ENCODE measurements around the gene ICAM2. TPM values are rescaled to one million over a fixed set of nuclear protein-coding genes. Genes with fewer than 3 reads are reported as not detected.
A peak's percentile ranks its signal among the peaks of the same experiment; 100 is the strongest.

ICAM2 gene
- total and polyA plus RNA-seq, 4 donors: 58.7 to 77.7 (median 62.2) TPM

DNA sequence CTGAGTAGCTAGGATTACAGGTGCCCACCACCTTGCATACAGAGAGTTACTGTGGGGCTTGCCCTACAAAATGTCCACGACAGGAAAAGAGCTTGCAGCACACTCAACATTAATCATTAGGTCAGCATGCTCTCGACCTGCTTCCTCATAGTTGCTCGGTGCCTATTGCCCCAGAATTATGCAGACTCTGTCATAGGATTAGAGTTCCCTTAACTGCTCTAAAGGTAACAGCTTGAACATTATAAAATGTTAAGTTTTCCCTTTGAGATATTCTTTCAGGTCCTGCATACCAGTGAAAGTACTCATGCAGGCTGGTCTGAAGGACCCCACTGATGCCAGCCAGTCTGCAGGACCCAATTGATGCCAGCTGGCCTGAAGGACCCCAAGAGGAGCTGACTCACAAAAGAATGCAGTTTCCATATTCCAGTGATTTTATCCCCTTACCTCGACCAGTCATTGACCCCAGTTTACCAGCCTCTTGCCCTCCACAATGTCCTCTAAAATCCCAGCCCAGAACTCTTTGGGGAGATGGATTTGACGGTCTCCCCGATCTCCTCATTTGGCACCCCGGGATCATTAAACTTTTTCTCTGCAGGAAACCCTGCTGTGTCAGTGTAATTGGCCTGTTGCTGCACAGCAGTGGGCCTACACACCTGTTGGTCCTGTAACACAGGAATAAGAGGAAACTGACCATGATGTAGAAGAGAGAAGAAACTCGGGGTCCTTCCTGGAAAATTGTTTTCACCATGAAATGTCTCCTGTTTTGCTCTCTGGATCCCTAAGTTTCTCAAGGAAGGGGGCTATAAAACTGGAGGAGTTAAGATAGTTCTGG, 10.6 kb downstream of the ICAM2 start:
- H3K4me3 ChIP-seq: no peak overlapping the region
- H3K27me3 ChIP-seq (ENCODE audit: control insufficient read depth in 3 of 3, insufficient read depth in 3 of 3, low read length in 2 of 3): no peaks in the 10 kb centered on the region
- ATAC-seq (ENCODE audit: insufficient read depth, low FRiP score): no peak
- peaks cover 0 to 20% (median 15%) of the 10 kb centered on the region in 5 donors for H3K4me1 ChIP-seq (ENCODE audit: control insufficient read depth in 5 of 5, insufficient read depth in 5 of 5, low read length in 5 of 5)
- peaks cover 0 to 3% (median 0%) of the 10 kb centered on the region in 4 donors for H3K36me3 ChIP-seq (ENCODE audit: control insufficient read depth in 4 of 4, insufficient read depth in 4 of 4, low read length in 4 of 4)
- TF ChIP-seq, protein P1, sequence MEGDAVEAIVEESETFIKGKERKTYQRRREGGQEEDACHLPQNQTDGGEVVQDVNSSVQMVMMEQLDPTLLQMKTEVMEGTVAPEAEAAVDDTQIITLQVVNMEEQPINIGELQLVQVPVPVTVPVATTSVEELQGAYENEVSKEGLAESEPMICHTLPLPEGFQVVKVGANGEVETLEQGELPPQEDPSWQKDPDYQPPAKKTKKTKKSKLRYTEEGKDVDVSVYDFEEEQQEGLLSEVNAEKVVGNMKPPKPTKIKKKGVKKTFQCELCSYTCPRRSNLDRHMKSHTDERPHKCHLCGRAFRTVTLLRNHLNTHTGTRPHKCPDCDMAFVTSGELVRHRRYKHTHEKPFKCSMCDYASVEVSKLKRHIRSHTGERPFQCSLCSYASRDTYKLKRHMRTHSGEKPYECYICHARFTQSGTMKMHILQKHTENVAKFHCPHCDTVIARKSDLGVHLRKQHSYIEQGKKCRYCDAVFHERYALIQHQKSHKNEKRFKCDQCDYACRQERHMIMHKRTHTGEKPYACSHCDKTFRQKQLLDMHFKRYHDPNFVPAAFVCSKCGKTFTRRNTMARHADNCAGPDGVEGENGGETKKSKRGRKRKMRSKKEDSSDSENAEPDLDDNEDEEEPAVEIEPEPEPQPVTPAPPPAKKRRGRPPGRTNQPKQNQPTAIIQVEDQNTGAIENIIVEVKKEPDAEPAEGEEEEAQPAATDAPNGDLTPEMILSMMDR (IDR thresholded peaks at IDR 0.05; ENCODE audit: control extremely low read depth, extremely low read depth): no peak
- H3K9me3 ChIP-seq (ENCODE audit: control insufficient read depth in 4 of 4, insufficient read depth in 3 of 4, low read length in 3 of 4): peaks cover 0 to 1% (median 0%) of the 10 kb centered on the region in 4 donors
- DNase-seq: no peak
- WGBS, 2 donors: 56 to 59% methylated on average over 8 of the region's 8 CpGs
- H3K27ac ChIP-seq (ENCODE audit: low read depth in 1 of 2, low read length in 1 of 2): peak overlapping the region in 1 of 2 donors; percentile 21
- no peak overlapping the region for H3K9ac ChIP-seq (ENCODE audit: insufficient read depth in 1 of 2, low read length in 2 of 2)

- Histone ChIP-seq H3K9ac (ENCODE audit: insufficient read depth in 1 of 2, low read length in 2 of 2) (no peak overlapping the region), H3K36me3 (ENCODE audit: control insufficient read depth in 4 of 4, insufficient read depth in 4 of 4, low read length in 4 of 4) (peaks cover 0 to 4% (median 0%) of the 10 kb centered on the region in 4 donors), H3K4me3 (no peak overlapping the region), H3K27me3 (ENCODE audit: control insufficient read depth in 3 of 3, insufficient read depth in 3 of 3, low read length in 2 of 3) (no peaks in the 10 kb centered on the region), H3K27ac (ENCODE audit: low read depth in 1 of 2, low read length in 1 of 2) (peak overlapping the region in 1 of 2 donors; percentile 59), H3K4me1 (ENCODE audit: control insufficient read depth in 5 of 5, insufficient read depth in 5 of 5, low read length in 5 of 5) (peaks cover 0 to 23% (median 15%) of the 10 kb centered on the region in 5 donors), H3K9me3 (ENCODE audit: control insufficient read depth in 4 of 4, insufficient read depth in 3 of 4, low read length in 3 of 4) (peaks cover 0 to 1% (median 0%) of the 10 kb centered on the region in 4 donors)
- TF ChIP-seq, protein P1 (IDR thresholded peaks at IDR 0.05; ENCODE audit: control extremely low read depth, extremely low read depth): no peak
- no peak for DNase-seq
- no peak for ATAC-seq (ENCODE audit: insufficient read depth, low FRiP score)
- WGBS, 2 donors: 42 to 54% methylated on average over 4 of the region's 4 CpGs
These were observed 11.6 kb downstream of the ICAM2 start for GRCh38 chr17:64008830-64009229.

DNA sequence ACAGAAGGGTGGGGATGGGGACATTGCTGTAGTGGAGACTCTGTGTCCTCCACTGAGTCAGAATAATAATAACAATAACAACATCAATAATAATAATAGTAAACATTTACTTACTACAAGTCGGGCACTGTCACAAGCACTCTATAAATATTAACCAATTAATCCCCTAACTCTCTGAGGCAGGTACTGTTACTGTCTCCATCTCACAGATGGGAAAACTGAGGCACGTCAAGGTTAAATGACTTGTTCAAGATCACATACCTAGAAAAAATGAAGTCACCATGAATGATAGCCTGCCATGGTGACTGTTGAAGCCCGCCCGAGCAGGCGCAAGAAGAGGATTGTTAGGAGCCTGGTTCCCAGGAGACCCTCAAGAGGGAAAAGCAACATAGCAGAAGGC, 12.1 kb downstream of the ICAM2 start:
- TF ChIP-seq, protein P1 (IDR thresholded peaks at IDR 0.05; ENCODE audit: control extremely low read depth, extremely low read depth): no peak
- Histone ChIP-seq H3K4me3 (no peak overlapping the region), H3K4me1 (ENCODE audit: control insufficient read depth in 5 of 5, insufficient read depth in 5 of 5, low read length in 5 of 5) (peaks cover 0 to 26% (median 15%) of the 10 kb centered on the region in 5 donors), H3K9ac (ENCODE audit: insufficient read depth in 1 of 2, low read length in 2 of 2) (peak overlapping the region in 1 of 2 donors; percentile 5), H3K27me3 (ENCODE audit: control insufficient read depth in 3 of 3, insufficient read depth in 3 of 3, low read length in 2 of 3) (no peaks in the 10 kb centered on the region), H3K9me3 (ENCODE audit: control insufficient read depth in 4 of 4, insufficient read depth in 3 of 4, low read length in 3 of 4) (peaks cover 0 to 1% (median 0%) of the 10 kb centered on the region in 4 donors), H3K27ac (ENCODE audit: low read depth in 1 of 2, low read length in 1 of 2) (peak overlapping the region in 1 of 2 donors; percentile 59), H3K36me3 (ENCODE audit: control insufficient read depth in 4 of 4, insufficient read depth in 4 of 4, low read length in 4 of 4) (peaks cover 0 to 8% (median 0%) of the 10 kb centered on the region in 4 donors)
- ATAC-seq (ENCODE audit: insufficient read depth, low FRiP score) (no peak), DNase-seq (no peak)
- WGBS, 2 donors: 79 to 86% methylated on average over 5 of the region's 5 CpGs

All from lung (tissue), 12 donors.